ENCODE data around the gene E4F1.

E4F1 gene

GRCh38 chr16:2277466-2278271, 54.3 kb downstream of the E4F1 start:
- no peak for DNase-seq

- DNase-seq, result no peak
Measured at GRCh38 chr16:2278272-2278608, 54.8 kb downstream of the E4F1 start.

- DNase-seq, result no peak
Measured at GRCh38 chr16:2278956-2279800, 55.8 kb downstream of the E4F1 start.

- DNase-seq, result no peak
Measured at GRCh38 chr16:2280461-2280860, 57.1 kb downstream of the E4F1 start.

GRCh38 chr16:2280981-2281542, 57.7 kb downstream of the E4F1 start:
- DNase-seq, result no peak

GRCh38 chr16:2282262-2282661, 58.9 kb downstream of the E4F1 start:
- DNase-seq, result no peak

GRCh38 chr16:2282866-2283555, 59.6 kb downstream of the E4F1 start:
- no peak for DNase-seq

GRCh38 chr16:2284001-2284770, 60.8 kb downstream of the E4F1 start:
- no peak for DNase-seq

GRCh38 chr16:2284797-2285576, 61.6 kb downstream of the E4F1 start:
- DNase-seq, result no peak

Measured in stimulated activated CD4-positive, alpha-beta T cell treated with anti-CD3 and anti-CD28 coated beads, Interleukin-2, amount 100 ng/mL, for 24 hours (primary cell).